GM21390 (cell line): ENCODE results near the gene ACER2.
A peak's percentile ranks its signal among the peaks of the same experiment; 100 is the strongest.
"Not testable (repeated sequence)": the region's sequence is repeated elsewhere in the genome, so short reads cannot be mapped to it uniquely, and the experiment has no call there.

ENCODE experiments used
- ATAC-seq: cut with Tn5 transposase; IDR thresholded peaks from one replicate; pipeline ENCODE4 v1.9.1; 2021; ENCODE audit not compliant: unreplicated experiment

ACER2 gene

DNA sequence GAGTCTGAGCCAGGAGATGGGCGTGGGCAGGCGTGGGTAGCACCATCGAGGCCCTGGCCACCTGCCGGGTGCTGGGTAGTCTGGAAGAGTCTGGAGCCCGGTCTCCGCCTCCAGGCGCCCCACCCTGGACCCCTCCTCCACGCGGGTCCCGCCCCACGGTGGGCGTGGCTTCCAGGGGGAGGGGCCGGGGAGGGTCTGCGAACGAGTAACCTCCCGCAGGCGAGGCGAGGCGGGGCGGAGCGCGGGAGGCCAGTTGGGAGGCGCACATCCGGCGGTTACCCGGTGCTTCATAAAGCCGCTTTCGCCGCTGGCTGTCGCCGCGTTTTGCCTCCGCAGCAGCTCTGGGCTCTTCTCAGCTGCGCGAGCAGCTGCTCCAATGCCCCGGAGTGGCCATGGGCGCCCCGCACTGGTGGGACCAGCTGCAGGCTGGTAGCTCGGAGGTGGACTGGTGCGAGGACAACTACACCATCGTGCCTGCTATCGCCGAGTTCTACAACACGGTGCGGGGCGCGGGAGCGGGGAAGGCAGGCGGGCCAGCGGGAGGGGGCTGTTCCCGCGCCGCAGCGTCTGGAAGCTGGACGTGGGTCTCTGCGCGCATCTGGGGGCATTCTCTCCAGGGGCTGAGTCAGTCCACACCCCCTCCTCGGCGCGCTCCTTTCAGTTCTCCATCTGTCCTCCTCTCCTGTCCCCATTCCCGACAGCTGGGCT is at the start of gene ACER2:
TSS of gene ACER2 (plus strand) at position 317 of the 708 bp plus-strand sequence. CDS start at position 393, 76 bp downstream.
- ATAC-seq = peak; percentile 93

DNA sequence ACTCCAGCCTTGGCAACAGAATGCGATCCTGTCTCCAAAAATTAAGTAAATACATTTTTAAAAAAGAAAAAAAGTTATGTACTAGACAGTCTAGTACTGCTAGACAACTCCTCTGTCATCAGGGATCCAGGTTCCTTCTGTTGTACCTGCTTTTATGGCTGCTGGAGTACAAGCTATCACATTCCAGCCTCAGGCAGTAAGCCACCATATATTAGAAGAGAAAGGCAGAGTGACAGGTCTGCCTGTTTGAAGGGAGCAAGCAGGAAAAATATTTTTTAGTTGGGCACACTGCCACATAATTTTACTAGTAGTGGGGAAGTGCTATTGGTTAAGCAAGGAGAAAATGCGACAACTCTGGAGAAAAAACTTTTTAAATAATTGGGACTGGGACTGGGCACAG is 39.7 kb upstream of the ACER2 start:
- ATAC-seq = no peak

DNA sequence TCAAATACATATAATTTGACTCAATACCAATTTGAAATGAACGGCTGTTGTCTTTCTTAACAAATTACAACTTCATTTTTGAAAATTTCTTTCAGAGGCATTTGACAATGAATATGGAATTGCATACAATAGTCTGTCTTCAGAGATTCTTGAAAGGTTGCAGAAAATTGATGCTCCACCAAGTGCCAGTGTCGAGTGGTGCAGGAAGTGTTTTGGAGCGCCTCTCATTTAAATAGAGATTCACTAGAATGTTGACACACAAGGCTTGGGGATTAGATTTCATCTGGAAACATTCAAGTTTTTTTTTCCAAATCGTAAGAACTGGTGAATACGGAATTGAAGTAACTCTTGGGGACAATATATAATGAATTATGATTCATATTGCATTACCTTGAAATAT is 36.9 kb upstream of the ACER2 start:
- no peak for ATAC-seq

DNA sequence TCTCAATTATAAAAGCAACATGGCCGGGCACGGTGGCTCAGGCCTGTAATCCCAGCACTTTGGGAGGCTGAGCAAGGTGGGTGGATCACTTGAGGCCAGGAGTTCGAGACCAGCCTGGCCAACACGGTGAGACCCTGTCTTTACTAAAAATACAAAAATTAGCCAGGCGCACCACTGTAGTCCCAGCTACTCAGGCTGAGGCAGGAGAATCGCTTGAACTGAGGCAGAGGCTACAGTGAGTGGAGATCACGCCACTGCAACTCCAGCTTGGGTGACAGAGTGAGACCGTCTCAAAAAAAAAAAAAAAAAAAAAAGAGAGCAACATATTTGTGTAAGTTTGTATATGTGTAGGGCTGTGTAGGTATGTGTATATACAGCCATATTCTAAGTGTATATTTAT is 36.2 kb upstream of the ACER2 start:
- ATAC-seq = no peak

DNA sequence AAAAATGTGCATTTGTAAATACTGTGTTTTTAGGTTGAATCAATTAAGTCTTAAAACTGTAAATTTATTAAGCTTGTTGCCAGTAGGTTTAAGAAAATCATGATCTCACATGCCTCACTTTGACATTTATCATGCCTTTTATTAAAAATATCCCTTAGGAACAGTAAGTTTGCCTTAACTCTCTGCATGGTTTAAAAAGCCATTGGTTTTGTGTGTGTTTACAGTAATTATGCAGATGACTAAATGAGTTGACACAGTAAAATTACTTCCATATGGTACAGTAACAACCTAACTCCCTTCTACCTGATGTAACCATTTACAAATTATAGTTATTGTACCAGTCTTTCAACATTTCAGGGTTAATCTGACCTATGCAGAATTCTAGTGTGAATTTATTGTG is 35.3 kb upstream of the ACER2 start:
- ATAC-seq = no peak

DNA sequence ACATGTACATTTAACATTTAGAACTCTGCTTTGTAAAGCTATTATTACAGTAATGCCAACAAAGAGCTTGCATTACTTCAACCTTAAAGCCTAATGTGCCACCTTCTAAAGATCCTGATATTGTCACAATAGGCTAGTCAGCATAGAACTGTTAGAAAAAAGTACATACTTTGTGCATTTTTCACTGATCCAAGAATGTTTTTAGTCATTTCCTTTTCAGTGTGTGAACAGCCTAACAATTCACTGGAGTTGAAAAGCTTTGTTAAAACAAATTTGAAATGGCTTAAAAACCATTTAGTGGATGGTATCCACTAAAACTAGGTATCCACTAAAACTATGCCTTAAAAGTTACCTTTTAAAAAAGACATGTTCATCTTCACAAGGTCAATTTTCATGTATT is 33.3 kb upstream of the ACER2 start:
- no peak for ATAC-seq

DNA sequence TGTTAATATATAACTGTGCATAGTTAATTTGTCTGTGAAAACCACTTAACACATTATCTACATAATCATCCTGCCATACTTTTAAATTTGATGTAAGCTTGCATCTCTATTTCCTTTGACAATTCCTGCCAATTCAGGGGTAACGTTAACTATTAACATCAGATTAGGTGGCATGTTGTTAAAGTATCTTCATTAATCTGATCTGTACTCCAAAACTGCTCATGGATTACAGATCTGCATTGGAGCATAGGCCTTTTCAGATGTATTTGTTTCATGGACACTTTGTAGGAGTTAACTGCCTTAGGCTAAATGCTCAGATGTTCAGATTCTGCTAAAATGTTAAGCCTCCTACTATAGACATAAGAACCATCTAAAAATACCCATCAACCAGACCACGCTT is 31.9 kb upstream of the ACER2 start:
- no peak for ATAC-seq

DNA sequence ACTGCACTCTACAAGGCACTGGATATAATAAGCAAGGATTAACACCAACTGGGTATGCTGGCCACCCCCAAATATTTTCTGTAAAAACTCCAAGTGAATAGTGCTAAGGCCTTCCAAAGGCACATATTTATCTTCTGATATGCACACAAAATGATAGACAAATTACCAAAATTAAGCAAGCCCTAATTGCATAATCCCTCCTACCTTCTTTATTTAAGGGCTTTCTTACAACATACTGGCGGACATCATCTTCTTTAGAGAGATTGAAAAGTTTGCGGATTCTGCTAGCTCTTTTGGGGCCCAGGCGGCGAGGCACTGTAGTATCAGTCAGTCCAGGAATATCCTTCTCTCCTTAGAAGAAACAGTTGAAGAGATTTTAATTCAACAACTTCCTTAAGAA is 30.6 kb upstream of the ACER2 start:
- no peak for ATAC-seq

DNA sequence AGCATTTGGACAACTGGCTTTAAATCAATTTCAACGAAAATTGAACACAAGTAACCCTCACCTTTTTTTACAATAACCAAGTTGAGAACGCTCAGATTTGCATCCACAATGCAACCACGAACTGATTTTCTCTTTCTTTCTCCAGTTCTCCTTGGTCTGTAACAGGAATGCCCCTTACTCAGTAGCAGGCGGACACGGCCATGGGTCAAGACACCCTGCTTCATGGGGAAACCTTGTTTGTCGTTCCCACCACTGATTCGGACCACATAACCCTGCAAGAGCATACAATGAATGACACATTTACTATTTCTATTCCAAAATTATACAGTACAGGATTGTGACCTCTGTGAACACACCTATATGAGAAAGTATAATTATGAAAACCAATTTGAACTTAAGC is 30.2 kb upstream of the ACER2 start:
- ATAC-seq = no peak

DNA sequence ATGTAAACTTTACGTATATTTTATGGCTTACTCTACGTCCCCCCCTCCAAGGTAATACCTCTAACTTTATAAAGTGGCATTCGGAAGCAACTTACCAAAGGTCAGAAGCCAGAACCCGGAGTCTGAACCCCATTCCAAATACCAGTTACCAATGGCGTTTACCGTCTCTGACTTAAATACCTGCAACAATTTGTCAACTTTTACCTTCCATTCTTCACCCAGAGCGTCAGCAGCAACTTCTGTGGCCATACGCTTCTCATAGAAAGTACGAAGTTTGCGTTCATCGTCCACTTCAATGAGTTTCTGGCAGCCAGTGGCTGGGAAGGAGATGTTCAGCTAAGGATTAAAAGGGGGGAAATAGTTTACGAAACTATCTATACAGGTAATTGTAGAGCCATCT is 29.5 kb upstream of the ACER2 start:
- no peak for ATAC-seq

DNA sequence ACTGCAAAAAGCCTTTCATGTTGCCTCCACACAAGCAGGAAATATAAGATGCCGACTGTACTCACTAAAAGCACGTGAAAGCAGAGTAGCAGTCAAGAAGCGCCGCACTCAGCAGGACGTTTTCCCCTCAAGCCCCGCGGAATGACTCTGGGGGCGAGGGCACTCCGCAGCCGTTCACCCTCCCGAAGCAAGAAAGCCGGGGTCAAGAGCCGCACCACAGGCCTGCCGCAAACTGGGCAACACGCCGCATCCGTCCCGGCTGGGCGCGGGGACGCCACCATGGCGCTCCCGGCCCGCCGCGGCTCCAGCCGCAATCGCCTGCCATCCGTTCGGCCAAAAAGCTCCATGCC is 29.1 kb upstream of the ACER2 start:
- ATAC-seq = peak; percentile 32

DNA sequence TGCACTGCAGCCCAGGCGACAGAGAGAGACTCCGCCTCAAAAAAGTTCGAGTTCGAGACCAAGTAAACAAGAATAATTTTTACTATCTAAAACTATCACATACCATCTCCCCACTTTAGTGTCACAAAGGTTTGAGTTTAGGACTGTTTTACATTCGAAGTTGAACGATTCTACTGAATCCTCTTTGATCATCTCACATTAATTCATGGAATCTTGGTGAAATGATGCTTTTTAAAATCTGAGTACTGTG is 28.1 kb upstream of the ACER2 start:
- no peak for ATAC-seq

DNA sequence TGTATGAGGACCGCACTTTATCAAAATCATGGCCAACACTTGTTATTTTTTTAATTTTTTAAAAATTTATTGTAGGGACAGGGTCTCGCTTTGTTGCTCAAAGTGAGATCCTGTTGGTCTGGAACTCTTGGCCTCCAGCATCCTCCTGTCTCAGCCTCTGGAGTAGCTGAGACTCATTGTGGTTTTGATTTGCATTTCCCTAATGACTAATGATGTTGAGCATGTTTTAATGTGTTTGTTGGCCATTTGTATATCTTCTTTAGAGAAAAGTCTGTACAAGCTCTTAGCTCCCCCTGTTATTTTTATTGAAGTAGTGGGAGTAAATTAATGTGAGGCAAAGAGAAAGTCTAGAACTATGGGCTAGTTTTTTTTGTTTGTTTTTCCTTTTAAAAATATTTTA is 27.2 kb upstream of the ACER2 start:
- ATAC-seq = no peak

DNA sequence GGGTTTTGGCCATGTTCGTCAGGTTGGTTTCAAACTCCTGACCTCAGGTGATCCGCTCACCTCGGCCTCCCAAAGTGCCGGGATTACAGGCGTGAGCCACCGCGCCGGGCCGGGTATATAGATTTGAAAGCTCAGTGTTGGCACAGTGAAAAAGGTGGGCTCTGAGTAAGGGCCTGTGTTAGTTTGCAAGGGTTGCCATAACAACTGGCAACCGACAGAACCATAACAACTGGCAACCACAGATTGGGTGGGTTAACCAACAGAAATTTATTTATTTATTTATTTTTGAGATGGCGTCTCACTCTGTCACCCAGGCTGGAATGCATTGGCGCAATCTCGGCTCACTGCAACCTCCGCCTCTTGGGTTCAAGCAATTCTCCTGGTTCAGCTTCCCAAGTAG is 23.6 kb upstream of the ACER2 start:
- ATAC-seq = not testable (repeated sequence)

DNA sequence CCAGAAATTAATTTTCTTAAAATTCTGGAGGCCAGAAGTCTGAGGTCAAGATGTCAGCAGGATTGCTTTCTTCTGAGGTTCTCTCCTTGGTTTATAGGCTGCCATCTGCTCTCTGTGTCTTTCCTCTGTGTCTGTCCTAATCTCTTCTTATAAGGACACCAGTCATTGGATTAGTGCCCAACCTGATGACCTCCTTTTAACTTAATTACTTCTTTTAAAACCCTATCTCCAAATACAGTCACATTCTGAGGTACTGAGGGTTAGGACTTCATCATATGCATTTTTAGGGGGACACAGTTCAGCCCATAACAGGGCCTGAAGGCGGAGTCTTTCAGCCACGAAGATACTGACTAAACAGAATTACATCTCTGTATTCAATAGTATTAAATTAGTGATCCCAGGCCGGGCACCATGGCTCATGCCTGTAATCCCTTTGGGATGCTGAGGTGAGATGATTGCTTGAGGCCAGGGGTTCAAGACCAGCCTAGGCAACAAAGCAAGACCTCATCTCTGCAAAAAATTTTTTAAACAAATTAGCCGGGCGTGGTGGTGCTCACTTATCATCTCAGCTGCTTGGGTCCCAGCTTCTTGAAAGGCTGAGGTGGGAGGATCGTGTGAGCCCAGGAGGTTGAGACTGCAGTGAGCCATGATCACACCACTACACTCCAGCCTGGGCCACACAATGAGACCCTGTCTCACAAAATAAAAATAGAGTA is 22.9 kb upstream of the ACER2 start:
- no peak for ATAC-seq

DNA sequence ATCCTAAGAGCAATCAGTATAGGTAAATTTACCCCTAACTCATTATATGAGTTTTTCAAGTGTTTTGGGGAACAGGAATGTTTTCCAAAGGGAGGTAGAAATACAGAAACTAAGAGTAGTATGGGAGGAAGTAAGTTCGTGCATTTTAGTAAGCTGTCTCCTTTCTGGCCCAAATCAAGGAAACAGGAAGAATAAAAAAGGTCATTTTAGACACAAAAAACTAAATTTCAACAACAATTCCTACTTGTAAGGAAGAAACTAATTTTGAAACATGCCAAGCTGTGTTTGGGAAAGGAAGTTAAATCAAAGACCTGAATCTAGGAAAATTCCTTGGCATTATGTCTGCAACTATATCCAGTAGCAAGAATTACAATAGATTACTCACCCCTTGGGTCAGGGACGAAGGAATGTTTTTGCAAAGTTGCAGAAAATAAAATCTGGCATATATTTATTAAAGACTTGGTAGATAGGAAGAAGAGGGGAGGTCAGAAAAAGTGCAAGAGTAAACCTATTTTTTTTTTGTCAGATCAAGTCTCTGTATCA is 22.2 kb upstream of the ACER2 start:
- no peak for ATAC-seq

DNA sequence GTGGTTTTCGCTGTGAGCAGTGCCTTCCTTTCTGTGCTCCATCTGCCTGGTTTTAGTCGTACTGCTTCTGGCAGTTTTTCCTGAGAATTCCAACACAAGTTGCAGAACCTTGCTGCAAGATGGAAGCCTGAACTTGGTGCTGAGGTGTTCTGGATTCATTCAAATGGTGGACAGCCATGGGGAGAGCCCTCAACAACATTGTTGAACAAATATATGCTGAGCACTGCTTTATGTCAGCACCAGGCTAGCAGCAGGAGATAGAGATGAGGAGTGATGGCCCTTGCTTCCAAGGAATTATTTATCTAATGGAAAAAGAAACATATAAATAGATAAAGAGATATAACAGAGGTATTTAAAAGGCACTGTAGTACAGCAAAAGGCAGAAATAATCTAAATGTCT is 21.5 kb upstream of the ACER2 start:
- no peak for ATAC-seq

DNA sequence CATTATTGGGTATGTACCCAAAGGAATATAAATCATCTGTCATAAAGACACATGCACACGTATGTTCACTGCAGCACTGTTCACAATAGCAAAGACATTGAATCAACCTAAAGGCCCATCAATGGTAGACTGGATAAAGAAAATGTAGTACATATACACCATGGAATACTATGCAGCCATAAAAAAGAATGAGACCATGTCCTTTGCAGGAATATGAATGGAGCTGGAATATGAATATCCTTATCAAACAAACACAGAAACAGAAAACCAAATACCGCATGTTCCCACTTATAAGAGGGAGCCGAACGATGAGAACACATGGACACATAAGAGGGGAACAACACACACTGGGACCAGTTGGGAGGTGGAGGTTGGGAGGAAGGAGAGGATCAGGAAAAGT is 19.3 kb upstream of the ACER2 start:
- ATAC-seq = not testable (repeated sequence)

DNA sequence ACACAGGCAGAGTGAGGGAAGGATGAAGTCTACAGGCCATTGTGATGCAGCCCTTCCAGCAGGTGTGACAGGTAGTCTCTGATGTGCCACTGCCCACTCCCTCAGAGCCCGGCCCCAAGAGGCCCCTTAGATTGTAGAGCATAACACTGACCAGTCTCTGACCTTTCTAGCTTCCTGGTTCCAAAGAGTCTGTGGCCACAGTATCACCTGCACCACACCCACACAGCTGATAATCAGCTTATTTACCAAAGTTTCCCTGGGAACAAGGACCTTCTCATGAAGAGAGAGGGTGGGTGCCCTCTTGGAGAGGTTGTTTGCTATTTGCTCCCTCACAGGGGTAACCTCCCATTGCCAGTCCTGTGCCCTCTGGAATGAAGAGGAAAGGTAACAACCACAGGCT is 11.0 kb upstream of the ACER2 start:
- no peak for ATAC-seq

DNA sequence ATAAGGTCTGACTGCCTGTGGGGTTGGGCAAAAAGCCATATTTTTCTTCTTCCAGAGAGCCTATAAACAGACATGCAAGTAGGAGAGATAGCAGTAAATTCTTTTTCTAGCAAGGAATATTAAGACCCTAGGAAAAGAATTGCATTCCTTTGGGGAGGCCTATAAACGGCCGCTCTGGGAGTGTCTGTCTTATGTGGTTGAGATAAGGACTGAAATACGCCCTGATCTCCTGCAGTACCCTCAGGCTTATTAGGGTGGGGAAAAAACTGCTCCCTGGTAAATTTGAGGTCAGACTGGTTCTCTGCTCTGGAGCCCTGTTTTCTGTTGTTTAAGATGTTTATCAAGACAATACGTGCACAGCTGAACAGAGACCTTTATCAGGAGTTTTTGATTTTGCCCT is 5.6 kb upstream of the ACER2 start:
- ATAC-seq = not testable (repeated sequence)

DNA sequence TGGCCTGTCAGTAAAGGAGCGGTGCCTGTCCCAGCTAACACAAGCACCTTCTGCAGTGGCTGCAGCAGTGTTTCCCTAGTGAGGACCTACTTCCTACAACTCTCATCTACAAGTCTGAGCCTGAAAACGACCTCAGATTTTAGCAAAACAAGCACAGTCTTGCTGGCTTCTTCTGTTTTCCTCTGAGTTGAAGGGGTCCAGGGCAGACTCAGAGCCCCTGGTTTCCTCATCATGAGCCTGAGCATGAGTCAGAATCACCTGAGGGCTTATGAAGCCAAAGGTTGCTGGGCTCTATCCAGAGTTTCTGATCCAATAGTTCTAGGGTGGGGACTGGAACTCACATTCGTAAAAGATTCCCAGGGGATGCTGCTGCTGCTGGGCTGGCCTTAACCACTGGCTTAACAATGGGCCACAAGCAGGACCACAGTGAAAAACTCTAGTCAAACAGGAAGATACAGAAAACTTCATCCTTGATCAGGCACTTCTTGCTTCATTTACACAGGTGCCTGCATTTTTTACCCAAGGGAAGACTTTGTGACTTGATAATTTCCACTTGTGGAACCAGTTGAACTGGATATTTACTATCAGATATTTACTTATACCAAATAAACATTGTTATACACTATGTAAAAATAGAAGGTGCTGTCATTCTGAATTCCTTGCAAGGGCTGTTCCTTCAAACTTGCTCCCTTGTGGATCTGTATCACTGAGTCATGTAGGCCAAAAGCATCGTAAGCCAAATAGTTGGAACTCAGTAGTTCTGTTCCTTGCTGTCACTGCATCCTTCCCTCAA is 4.3 kb upstream of the ACER2 start:
- ATAC-seq = no peak

DNA sequence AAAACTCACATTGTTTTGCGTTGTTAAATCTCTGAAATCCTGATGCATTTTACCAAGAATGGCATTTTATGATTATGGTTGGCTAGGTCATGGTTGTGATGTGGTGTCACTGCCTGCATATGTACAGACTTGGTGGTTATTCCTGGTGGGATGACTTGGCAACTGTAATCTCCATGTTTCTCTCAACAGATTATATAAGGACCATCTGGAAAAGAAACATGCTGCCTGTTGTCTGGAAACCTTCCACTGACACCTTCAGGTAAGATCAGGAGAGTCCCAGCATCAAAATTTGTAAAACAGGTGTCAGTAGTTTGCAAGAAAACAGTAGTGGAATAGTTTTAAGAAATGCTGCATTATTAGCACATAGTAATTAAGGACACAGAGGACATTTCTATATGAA is 3.0 kb upstream of the ACER2 start:
- ATAC-seq = no peak
